GM19438 (cell line): ENCODE measurements around the gene GLYATL1B.
"Not testable (repeated sequence)": the region's sequence is repeated elsewhere in the genome, so short reads cannot be mapped to it uniquely, and the experiment has no call there.

Source experiments
- ATAC-seq: cut with Tn5 transposase; IDR thresholded peaks from one replicate; pipeline ENCODE4 v1.9.1; 2021; ENCODE audit warnings: low read depth; ENCODE audit not compliant: unreplicated experiment

Gene GLYATL1B, protein sequence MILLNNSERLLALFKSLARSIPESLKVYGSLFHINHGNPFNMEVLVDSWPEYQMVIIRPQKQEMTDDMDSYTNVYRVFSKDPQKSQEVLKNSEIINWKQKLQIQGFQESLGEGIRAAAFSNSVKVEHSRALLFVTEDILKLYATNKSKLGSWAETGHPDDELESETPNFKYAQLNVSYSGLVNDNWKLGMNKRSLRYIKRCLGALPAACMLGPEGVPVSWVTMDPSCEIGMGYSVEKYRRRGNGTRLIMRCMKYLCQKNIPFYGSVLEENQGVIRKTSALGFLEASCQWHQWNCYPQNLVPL

DNA sequence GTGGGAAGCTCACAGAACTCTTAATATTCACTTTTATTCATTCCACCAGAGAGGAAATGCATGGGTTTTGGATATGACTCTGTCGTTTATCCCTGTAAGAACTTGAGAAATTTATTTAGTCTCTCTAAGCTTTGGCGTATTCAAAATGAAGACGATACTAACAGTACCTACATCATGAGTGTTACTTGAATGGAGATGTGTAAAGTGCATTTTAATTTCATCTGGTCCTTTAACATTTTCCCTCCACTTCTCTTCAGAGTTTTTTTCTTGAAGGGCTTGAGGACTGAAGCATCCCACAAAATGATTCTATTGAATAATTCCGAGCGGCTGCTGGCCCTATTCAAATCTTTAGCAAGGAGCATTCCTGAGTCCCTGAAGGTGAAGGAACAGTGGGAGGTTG, at the start of gene GLYATL1B:
Gene GLYATL1B, plus strand, starts transcription at position 301 of the 400 bp plus-strand sequence. Its CDS starts 0 bp downstream, at position 301.
- ATAC-seq, result not testable (repeated sequence)

DNA sequence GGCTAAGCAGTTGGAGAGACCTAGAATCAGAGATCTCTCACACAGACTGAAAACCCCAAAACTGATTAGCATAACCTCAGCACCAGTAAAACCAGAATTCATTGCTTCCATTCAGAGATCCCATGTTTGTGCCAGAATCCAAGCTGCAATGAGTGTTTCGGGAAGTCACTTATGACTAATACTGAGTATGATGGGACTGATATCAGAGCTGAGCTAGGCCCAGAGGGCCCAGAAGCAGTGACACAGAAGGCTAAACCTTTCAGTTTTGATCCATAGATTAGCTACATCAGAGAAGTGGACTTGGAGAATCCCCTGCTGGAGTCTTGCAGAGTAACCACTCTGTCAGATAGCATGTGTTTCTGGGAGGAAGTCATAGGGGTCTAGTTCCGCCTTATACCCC, 49.6 kb upstream of the GLYATL1B start:
- ATAC-seq, result not testable (repeated sequence)

DNA sequence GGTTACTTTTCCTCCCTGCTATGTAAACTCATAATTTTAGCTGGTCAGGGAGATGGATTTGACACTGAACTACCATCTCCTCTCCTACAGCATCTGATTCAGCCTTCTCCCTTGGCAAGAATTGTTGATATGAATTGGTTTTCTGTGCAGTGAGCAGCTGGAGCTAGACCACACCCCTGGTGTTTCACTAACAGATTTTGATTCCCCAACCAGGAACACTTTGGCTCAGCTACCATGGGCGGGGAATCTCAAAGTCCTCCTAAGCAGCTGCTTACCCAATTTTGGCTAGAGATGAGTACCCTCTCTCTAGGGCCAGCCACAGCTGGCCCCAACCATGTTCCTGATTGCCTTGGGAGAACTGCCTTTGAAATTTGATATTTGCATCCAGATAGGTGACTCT, 48.7 kb upstream of the GLYATL1B start:
- not testable (repeated sequence) for ATAC-seq

DNA sequence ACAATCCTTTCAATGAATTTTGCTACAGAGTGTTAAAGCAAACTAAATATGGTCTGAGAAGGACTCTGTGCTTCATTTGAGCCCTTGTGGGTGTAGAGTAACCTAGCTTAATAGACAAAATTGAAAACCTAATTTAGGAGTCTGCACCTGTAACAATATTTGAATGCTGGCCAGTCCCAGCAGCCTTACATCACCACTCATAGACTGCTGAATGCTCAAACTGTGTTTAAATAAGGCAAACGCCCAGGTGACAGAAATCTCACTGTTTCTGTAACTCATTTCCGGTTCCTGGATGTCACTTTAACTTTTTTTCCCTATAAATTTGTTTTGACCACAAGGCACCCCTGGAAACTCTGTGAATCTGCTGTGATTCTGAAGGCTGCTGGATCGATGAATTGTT, 45.5 kb upstream of the GLYATL1B start:
- no peak for ATAC-seq

DNA sequence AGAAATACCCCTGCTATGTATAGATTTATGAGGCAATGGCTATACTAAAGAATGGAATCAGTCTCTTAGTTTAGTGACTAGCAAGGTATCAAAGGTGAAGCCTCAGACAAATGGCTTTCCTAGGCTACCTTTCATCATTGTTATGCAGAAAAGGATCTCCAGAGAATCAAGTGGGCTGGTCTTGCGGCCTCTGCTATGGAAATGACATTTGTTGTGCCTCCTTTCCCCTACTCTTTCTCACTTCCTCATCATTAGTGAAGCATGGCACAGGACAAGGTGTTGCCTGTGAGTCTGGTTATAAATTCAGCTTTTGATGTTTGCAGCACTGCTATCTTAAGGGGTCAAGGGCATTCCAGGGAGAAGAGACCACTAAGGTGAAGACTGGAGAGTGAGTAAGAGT, 34.7 kb upstream of the GLYATL1B start:
- ATAC-seq, result peak; percentile 51

DNA sequence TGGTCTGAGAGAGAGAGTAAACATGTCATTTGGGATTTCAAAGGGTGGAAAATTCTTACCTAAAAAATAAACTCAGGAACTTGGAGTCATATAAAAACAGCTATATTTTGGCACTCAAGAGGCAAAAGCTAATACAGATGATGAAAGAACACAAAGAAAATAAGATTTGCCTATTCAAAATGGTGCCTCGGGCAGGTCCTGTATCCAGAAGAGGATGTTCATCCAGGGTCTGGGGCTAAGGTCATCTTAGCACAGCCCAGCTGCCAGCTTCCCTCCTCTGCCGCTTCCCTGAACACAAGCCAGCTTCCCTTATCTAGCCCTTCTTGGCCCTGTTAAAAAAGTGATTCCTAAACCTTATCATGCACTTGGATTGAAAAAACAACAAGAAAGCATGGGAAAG, 33.8 kb upstream of the GLYATL1B start:
- ATAC-seq, result not testable (repeated sequence)

DNA sequence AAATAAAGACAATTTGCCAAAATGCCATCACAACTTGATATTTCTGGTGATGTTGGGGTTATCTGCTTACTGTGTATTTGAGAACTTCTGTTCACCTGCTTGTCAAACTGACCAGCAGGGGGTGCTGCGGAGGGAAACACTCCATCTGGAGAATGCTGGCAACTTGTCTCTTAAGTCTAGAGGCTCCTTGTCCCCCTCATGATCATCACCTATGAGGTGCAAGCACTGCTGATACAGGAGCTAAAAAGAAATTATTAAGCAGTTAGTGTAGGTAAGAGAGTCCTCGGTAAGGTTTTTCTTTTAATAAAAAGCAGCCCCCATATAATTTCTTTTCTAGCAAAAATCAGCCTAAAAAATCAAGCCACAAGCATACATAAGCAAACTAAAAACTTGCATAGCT, 32.7 kb upstream of the GLYATL1B start:
- ATAC-seq, result peak; percentile 53

DNA sequence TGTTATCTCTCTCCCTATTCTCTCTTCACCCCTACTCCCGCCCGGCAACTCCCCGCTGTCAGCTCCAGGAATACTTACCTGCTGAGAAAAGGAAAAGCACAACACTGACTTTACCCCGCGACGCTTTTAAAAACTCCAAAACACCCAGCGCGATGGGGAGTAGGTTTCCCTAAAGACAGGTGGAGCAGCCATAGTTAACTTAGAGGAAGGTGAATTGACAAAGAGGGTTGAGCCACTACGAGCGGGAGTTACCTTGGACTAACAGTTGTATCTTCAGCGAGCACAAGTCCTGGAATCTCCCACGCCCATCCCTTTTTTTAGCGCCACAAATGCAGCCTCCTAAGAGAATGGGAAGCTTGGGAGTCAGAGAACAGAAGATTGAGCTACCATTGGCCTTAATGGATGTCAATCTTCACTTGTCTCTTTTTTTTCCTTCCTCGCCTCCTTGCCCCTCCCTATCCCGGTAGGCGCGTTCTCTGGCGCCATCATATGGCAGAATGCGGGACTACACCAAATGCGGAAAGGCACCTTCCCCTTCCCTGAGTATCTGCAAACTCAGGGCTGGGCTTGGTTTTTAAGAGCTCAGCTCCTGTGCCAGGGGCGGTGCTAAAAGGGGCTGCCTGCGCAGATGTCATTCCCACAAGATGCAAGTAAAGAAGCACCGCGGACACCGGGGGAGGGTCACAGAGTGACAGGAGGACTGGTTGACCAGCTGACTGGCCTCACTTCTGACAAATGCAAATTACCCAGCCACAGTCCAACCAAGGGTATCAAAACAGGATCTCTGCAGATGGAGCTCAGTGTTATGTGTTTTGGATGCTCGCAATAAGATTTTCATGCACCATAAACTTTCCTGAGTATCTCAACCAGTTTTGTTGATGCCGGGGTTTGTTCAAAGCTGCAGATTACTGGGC, 27.7 kb upstream of the GLYATL1B start:
- peak; percentile 95 for ATAC-seq

DNA sequence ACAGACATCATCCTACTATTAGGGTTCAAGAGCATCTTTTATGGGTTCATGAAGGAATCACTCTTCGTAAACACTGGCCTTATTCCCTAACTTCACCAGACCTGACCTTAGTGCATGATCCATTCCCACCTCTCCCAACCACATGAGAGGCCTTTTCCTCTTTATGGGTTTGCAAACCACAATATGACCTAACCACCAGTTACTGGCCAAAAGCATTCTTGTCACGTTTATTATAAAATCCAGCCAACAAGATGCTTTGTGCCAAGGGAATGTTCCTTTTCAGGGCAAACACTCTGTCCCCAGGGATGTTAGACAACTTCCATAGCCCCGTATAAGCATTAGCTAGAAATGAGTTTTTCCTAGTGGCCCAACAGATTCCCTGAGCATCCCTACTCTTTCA, 26.0 kb upstream of the GLYATL1B start:
- not testable (repeated sequence) for ATAC-seq

DNA sequence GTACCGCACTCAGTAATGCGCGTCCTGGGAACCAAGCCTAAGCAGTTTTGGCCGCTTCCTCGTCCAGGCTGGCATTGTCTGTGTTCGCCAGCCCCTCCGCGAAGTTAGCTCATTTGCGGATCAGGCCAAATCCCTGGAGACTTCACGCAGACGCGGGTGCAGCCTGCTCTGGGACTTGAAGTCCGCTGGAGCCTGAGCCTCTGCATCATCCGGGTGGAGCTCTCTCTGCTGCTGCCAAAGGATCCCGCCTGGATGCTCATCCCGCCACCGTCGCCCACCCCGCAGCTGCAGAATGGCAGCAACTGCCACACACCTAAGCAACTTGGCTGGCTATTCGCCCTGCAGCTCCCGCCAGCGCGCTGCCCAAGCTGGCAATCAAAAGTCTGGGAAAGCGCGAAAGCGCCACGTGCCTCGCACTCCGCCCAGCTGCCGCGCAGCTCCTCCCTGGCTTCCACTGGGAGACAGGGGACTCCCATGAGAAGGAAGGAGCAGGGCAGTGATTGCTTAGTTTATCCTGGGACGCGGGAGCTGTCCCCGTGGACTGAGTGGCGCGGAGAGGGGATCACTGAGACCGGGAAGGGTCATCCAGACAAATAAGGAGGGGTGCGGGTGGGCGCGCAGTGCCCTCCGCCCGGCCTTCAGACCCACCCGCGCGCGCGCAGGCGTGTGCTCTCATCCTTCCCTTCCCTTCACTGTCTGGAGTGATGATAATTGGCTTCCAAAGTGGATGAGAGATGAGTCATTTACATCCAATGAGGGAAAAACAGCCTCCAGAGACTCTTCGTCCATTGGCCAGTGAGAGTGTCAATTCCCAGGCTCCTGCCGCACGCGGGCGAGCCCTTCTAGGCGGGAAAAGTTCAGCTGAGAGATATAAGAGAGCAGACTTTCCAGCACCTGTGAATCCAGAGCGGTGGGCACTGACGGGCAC, 23.2 kb upstream of the GLYATL1B start:
- ATAC-seq, result no peak

DNA sequence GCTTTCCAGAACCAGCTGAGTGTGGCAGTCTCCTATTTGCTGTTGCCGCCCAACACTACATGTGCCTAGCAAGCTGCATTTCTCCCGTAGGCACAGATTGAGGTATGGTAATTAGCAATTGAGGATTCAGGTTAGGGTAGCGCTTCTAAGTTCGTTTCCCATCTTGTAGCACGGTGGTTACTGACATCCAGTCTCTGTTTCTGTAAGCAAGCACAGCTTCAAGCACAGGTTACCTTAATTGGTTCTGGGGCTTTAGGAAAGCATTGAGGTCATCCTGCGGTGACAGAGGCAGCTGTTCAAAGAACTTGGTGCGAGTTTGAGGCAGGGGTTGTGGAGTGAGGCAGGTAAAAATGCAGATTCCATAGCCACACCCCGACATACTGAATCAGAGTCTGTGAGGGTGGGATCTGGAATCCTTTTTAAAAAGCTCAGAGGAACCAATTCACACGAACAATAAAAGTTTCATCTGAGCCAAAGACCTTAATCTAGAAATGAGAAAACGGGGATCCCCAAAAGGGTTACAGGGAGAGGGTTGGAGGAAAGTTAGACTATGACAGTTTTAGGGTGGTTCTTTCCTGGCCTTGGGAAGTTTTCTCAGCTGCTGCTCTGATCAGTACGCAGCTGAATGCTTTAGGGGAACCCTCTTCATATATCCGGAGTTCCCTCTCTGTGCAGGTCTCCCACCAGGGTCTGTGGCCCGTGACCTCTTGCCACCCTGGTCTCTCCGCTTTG, 21.9 kb upstream of the GLYATL1B start:
- ATAC-seq, result peak; percentile 57

DNA sequence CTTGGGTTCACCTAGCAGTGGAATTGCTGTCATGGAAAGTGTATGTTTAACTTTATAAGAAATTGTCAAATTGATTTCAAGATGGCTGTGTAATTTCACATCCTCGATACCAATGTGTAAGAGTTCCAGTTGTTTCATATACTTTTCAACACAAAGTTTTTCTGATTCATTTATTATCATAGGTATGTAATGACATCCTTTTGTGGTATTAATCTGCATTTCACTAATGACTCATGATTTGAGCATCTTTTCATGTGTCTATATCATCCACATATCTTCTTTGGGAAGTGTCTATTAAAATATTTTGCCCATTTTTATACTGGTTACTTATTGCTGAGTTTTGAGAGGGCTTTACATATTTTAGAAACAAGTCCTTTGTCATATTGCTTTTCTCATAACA, 17.0 kb upstream of the GLYATL1B start:
- ATAC-seq, result no peak

DNA sequence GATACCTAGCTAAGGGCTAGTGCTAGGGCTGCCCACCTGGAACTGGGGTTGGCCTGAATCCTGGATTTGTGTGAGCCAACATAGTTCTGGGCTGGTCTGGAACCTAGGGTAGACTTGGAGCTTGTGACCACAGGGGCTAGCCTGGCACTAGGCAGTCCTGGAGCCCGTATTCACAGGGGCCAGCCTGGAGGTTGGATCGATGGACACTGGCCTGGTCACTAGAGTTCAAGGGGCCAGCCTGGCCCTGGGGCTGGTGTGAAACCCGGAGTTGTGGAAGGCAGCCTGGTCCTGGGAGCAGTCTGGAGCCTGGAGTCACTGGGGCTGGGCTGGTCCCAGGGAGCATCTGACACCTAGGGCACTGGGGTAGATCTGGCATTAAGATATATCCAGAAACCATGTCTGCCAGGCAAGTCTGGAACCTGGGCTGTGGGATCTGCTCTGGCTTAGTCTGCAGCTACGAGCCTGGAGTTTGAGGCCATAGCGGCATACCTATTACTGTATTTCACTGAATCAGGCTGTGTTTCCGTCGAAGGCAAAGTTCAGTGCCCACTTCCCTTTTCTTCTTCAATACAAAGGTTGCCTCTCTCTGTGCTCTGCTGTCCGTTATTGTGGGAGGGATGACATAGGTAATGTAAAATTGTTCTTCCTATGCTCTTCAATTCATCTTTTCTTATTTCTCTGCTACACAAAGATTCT, 9.1 kb upstream of the GLYATL1B start:
- ATAC-seq, result peak; percentile 75

DNA sequence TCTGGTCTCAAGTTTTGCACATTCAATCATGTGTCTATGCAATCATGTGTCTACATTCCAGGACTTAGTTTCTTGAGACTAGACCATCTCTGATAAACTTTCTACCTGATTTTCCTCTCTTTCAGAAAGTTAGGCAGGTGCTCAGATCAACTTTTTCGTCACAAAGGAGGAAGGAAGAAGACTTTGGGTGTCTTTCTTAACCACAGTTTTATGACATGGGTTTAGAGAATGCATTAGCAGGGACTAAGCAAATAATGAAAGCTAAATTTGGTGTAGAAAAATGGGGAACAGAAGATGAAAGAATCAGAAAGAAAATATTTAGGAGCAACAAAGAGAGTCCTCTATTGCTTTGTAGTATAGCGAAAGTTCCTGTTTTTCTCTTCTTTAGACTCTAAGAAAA, 7.7 kb upstream of the GLYATL1B start:
- ATAC-seq, result no peak

DNA sequence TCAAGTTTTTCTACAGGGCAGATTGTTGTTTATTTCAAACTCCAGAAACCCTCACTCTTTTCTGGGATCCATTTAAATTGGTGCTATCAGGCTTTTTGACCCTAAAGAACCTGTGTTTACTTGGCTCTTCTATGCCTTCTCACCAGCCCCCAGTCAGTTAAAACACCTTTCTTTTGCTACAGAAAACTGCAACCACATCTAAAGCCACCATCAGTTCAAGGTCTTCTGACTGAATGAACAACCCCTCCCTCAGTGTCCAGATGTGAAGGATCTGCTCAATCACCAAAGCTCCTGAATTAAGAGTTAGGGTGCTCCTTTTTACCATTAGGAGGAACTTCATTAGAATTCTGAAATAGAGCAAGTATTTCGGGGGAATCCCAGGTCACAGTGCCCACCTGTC, 7.0 kb upstream of the GLYATL1B start:
- ATAC-seq, result no peak

DNA sequence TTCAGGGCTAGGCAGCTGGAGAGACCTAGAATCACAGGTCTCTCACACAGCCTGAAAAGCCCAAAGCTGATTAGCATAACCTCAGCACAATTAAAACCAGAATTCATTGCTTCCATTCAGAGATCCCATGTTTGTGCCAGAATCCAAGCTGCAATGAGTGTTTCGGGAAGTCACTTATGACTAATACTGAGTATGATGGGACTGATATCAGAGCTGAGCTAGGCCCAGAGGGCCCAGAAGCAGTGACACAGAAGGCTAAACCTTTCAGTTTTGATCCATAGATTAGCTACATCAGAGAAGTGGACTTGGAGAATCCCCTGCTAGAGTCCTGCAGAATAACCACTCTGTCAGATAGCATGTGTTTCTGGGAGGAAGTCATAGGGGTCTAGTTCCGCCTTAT, 5.7 kb upstream of the GLYATL1B start:
- ATAC-seq, result not testable (repeated sequence)

DNA sequence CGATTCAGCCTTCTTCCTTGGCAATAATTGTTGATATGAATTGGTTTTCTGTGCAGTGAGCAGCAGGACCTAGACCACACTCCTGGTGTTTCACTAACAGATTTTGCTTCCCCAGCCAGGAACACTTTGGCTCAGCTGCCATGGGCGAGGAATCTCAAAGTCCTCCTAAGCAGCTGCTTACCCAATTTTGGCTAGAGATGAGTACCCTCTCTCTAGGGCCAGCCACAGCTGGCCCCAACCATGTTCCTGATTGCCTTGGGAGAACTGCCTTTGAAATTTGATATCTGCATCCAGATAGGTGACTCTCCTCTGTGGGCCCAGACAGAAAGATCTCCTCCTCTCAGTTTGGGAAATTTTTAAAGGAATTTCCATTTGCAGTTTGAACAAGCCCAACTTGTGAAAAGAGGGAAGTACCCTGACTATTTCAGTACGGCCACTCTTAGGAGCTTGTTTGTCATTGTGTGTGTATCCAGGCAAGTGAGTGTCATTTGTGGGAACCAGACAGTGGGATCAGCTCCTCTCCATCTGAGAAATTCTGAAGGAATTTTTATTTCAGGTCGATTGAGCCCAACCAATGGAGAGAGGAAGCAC, 4.6 kb upstream of the GLYATL1B start:
- not testable (repeated sequence) for ATAC-seq

DNA sequence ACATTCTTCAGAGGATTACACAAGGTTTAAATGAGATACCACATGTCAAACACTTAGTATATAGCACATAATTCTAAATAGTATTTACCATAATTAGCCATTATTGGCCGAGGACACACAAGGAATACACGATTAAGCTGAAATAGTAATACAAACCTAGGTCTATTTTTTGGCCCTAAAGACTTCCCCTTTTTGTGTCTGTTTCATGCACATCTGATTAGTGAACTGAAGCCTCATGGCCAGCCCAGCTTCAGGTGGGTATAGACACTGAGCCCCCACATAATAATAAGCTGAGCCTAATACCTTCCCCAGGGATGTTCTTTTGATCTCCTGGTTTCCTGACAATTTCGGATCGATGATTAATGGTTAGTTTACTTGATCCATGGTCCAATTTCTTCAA, 2.1 kb downstream of the GLYATL1B start:
- ATAC-seq, result no peak

DNA sequence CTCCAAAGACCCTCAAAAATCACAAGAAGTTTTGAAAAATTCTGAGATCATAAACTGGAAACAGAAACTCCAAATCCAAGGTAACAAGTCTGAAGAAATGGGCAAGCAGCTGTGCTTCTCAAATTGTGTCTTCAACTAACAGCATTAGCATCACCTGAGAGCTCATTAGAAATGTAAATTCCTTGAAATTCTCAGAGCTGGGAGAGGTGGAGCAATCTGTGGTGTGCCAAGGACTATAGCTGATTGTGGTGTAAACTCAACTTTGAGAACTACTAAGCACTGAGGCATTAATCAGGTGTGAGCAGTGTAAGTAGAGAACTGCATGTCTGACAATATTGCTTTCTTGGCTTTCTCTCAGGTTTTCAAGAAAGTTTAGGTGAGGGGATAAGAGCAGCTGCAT, 7.5 kb downstream of the GLYATL1B start:
- not testable (repeated sequence) for ATAC-seq
